Umbilical cord (tissue), 2 donors: ENCODE results near the gene GPR156. TPM values are rescaled to one million over a fixed set of nuclear protein-coding genes. Genes with fewer than 3 reads are reported as not detected.
"Not testable (repeated sequence)": the region's sequence is repeated elsewhere in the genome, so short reads cannot be mapped to it uniquely, and the experiment has no call there.

Source experiments
- DNase-seq: peaks from one replicate; pipeline ENCODE4 v3.0.0-alpha.2; 2015; ENCODE audit warnings: low spot score
- total RNA-seq: library from RNA; depleted of rRNA; stranded (reverse); fragments of >200 nt; gene quantifications from one replicate; pipeline ENCODE4 v1.2.3, GENCODE V29; 2014; ENCODE audit warnings: low replicate concordance; ENCODE audit not compliant: insufficient read depth

Gene GPR156
- total RNA-seq, 1 donor from 2014 or later = 0.96 TPM

DNA sequence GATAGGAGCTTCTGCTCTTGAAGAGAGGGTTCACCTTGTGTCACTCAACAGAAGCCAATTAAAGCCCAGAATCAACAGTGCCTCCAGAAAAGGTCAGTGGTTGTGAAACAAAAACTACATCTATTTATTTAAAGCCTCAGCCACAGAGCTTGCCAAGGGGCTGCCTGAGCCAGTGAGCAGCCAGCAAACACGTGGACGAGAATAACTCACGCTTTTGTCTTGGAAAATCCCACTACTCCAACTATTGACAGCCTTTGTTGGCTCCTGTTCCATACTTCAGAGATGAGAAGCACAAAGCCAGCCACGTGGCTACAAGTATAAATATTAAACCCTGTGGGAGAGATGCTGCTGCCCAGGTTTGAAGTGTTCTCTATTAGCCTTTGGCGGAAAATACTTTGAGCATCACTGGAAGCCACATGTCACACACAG lies 10.3 kb downstream of the GPR156 start:
- peak; percentile 56 for DNase-seq

DNA sequence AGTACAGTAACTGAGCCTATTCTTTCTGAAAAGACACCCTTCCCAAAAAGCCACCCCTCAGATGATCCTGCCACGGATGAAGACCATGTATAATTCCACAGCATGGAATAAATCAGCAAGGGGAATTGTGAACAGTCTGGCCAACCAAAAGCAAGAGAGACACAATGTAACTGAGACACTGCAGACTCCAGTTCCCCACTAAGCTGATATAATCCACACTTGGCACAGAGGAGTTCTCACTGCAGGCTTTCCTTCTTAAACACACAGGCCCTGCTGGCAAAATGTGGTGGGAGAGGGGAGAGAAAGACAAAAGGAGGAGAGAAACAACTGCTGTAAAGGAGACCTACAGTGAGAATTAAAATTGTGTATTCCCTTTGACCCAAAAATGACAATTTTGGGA lies 12.7 kb downstream of the GPR156 start:
- peak; percentile 95 for DNase-seq

- no peak for DNase-seq
Observed at GRCh38 chr3:120265989-120266388, 19.0 kb downstream of the GPR156 start.

DNA sequence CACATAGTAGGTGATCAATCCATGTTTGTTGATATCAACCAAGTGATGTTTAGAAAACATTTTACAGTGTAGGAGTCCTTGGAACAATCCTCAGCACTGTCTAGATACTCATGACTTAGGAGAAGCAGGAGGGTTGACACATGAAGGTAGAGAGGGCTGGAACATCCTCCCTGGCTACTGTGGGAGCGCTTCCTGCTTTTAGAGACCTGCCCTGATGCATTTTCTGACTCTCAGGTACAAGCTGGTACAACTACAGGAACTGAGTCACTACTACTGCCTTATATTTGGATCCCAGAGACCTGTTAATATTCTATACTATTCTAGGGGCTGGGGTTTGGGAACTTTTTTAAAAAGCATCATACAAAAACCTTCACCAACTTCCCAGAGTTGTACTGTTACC lies 20.1 kb downstream of the GPR156 start:
- no peak for DNase-seq

- DNase-seq = no peak
Observed at GRCh38 chr3:120263792-120264191, 21.2 kb downstream of the GPR156 start.

DNA sequence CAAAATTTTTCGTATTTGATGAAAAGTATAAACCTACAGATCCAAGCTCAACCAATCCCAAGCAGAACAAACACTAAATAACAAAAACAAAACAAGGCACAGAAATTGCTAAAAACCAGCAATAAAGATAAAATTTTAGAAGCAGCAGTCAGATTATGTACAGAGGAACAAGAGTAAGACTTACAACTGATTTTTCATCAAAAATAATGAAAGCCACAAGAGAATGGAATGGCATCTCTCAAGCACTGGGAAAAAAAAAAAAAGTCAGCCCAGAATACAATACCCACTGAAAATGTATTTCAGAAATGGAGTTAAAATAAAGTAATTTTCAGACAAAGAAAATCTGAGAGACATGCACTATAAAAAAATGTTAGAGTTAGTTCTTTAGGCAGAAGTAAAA lies 27.0 kb downstream of the GPR156 start:
- DNase-seq = no peak

GRCh38 chr3:120245386-120245785 lies 39.6 kb downstream of the GPR156 start:
- no peak for DNase-seq

GRCh38 chr3:120244834-120245225 lies 40.2 kb downstream of the GPR156 start:
- DNase-seq = peak; percentile 18

DNA sequence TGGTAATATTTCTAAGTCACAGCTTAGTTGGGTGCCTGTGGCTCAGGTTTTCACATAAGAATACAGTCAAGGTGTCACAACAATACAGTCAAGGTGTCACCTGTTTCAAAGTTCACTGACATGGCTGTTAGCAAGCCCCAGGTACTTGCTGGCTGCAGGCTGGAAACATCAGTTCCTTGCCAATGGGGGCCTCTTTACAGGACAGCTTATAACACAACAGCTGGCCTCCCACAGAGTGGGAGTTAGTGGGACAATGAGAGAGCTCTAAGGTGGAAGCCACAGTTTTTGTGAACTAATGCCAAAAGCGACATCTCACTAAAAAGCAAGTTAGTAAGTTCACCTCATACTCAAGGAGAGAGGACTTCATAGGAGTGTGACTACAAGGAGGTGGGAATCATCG lies 45.4 kb downstream of the GPR156 start:
- no peak for DNase-seq

GRCh38 chr3:120227710-120228347 lies 57.2 kb downstream of the GPR156 start:
- DNase-seq = no peak

DNA sequence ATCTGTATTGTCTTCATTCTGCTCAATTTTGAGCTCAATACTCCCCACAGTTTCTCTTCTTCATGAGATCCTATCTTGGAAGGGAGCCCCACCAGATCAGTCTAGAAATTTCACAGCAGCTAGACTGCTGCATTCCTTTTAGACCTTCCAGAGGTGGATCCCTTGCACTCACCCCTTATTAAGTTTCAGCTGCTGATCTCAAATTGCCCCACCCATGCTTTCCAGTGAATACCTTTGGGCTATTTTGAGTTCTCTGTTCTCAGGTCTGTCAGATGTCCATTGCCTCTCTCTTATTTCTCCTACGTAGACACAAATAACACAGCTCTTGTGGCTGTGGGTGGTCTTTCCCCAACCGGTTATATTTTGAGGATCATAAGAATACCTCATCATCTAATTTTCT lies 60.8 kb downstream of the GPR156 start:
- no peak for DNase-seq

DNA sequence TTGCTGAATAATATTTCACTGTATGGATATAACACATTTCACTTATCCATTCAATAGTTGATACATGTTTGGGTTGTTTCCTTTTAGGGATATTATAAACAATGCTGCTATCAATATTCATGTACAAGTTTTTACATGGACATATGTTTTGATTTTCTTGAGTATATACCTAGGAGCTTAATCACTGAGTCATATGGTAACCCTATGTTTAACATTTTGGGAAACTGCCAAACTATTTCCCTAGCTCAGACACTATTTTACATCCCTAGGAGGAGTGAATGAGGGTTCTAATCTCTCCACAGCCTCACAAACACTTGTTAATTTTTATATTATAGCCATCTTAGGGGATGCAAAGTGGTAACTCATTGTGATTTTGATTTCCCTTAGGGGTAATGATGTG lies 66.0 kb downstream of the GPR156 start:
- DNase-seq = no peak

DNA sequence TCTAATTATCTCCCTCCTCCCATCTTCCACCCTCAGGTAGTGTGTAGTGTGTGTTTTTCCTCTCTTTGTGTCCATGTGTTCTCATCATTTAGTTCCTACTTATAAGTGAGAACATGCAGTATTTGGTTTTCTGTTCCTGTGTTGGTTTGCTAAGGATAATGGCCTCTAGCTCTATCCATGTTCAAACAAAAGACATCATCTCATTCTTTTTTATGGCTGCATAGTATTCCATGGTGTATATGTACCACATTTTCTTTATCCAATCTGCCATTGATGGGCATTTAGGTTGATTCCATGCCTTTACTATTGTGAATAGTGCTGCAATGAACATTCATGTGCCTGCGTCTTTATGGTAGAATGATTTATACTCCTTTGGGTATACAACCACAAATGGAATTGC lies 68.4 kb downstream of the GPR156 start:
- not testable (repeated sequence) for DNase-seq

DNA sequence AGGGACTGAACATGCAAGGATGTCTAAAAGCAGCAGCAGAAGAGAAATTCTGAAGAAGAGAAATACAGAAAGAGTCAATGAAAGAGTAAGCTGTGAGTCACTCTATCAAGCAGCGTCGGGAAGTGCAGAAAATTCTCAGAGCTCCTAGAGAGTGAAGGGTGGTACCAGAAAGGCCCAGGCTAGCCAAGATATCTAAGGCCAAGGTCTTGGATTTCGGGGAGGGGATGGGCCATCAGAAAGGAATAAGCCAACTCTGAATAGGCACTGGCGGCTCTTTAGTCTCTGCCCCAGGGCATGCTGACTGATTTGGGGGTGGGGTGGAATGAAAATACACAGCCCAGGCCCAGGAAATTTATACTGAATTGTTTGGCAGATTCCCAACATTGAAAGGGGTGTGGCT lies 70.8 kb downstream of the GPR156 start:
- DNase-seq = peak; percentile 50

DNA sequence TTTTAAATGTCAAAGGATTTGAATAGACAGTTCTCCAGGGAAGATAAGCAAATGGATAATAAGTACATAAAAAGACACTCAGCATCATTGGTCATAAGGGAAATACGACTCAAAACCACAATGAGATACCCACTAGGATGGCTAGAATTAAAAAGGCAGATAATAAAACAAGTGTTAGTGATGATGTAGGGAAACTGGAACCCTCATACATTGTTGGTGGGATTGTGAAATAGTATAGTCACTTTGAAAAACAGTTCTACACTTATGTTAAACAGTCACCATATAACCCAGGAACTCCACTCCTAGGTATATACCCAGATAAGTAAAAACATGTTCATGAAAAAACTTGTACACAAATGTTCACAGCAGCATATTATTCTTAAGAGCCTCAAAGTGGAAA lies 72.5 kb downstream of the GPR156 start:
- no peak for DNase-seq

- DNase-seq = no peak
Observed at GRCh38 chr3:120209425-120209824, 75.6 kb downstream of the GPR156 start.

DNA sequence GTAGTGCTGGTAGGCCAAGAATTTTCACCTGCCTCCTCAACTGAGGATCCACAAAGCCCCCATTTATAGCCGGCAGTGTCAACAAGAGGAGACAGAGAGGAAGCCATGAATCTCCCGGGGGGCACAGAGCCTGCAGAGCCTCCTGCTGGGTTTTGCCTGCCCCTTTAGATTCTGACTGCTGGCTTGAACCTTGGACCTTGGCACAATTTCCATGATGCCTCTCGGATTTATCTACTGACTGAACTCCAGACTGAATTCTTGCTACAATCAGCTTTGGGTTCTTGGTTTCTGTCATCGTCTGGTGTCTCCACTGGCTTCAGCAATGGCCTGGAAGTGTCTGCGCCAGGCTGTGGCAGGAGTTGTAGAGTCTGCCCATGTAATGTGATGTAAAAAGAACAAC lies 80.7 kb downstream of the GPR156 start:
- no peak for DNase-seq

DNA sequence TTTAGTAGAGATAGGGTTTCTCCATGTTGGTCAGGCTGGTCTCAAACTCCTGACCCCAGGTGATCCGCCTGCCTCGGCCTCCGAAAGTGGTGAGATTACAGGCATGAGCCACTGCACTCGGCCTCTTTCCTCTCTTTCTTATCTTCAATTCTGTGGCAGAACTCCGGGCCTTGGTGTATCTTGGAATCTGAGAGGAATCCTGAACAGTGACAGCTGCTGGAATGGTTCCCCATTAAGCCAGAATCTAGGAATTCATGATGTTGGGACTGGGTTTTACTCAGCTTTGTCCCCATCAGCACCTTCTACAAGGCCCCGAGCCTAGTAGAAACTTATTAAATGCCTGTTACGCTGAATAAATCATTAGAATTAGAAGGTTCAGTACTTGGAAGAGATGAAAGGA lies 81.4 kb downstream of the GPR156 start:
- DNase-seq = no peak

DNA sequence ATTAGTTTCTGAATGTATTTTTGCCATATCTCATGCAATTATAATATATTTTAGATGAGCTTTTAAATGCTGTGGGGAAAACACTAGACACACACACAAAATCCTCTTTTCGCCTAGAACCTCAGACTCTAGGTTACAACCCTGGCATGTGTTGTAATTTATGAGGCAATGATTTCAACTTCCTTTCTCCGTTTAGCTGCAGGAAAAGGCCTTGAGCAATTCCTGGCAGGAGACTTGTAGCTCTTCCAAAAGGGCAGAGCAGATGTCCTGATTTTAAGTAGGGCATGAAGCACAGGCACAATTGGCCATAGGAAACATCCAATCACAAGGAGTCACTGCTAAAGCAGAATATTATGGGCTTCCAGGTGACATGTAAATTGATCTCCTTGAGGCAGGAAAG lies 82.0 kb downstream of the GPR156 start:
- peak; percentile 90 for DNase-seq

DNA sequence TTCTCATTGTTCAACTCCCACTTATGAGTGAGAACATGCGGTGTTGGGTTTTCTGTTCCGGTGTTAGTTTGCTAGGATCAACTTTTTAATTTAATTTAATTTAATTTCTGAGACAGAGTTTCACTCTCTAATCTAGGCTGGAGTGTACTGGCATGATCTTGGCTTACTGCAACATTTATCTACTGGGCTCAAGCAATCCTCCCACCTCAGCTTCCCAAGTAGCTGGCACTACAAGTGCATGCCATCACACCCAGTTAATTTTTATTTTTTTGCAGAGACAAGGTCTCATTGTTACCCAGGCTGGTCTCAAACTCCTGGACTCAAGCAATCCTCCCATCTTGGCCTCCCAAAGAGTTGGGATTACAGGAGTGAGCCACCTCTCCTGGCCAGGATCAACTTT lies 82.7 kb downstream of the GPR156 start:
- no peak for DNase-seq

GRCh38 chr3:120200493-120201235 lies 84.4 kb downstream of the GPR156 start:
- DNase-seq = no peak

DNA sequence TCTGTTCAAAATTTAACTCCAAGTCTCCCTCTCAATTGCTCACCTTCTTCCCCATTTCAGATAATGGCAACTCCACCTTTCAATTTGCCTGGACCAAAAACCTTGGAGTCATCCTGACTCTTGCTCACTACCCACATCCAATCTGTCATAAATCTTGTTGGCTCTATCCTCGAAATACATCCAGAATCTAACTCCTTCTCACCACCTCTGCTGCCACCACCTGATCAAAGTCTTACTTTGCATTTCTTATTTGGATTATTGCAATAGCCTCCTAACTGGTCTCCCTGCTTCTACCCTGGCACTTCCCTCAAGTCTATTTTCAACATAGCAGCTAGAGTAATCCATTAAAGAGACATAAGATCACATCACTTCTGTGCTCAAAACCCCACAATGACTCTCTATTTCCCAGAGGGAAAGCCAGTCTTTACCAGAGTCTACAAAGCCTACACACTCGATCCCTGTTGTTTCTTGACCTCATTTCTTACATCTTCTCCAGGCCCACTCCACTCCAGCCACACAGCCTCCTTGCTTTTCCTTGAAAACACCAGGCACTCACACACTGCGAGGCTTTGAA lies 86.6 kb downstream of the GPR156 start:
- DNase-seq = no peak

DNA sequence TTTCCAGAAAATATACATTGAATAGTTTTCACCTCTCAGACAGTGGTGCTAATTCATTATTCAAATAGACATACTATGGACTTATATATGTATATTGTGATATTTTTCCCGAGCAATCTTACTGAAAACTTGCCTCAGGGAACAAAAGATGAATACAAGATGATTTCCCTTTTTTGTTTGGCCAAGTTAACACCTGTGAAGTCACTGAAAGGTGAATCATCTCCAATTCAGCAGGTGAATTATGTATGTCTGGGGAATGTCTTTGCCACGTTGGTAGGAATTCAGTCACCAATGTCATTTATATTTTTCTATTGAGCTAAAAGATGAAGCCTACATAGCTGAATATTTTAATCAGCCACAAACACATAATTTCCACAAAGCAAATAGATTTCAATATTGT lies 88.2 kb downstream of the GPR156 start:
- no peak for DNase-seq
